Measurements from ENCODE around the gene NGRN. TPM values are rescaled to one million over a fixed set of nuclear protein-coding genes. Genes with fewer than 3 reads are reported as not detected.
A peak's percentile ranks its signal among the peaks of the same experiment; 100 is the strongest.

NGRN gene
- total RNA-seq, 1 donor, result 36.2 TPM

GRCh38 chr15:90231028-90232017 is 34.1 kb upstream of the NGRN start:
- peaks cover 47% of the 10 kb centered on the region for H3K4me1 ChIP-seq (ENCODE audit: insufficient read depth, low read length)

GRCh38 chr15:90232196-90232595 is 33.3 kb upstream of the NGRN start:
- Histone ChIP-seq H3K4me1 (ENCODE audit: insufficient read depth, low read length) (peaks cover 47% of the 10 kb centered on the region), H3K9me3 (ENCODE audit: low read depth, low read length) (no peaks in the 10 kb centered on the region), H3K27me3 (ENCODE audit: insufficient read depth, low read length) (no peaks in the 10 kb centered on the region), H3K4me3 (ENCODE audit: low read length) (no peak overlapping the region)

More at GRCh38 chr15:90231028-90232017, 34.1 kb upstream of the NGRN start:
- H3K9me3 ChIP-seq (ENCODE audit: low read depth, low read length), result no peaks in the 10 kb centered on the region
- H3K27me3 ChIP-seq (ENCODE audit: insufficient read depth, low read length), result no peaks in the 10 kb centered on the region
- H3K4me3 ChIP-seq (ENCODE audit: low read length), result no peak overlapping the region

DNA sequence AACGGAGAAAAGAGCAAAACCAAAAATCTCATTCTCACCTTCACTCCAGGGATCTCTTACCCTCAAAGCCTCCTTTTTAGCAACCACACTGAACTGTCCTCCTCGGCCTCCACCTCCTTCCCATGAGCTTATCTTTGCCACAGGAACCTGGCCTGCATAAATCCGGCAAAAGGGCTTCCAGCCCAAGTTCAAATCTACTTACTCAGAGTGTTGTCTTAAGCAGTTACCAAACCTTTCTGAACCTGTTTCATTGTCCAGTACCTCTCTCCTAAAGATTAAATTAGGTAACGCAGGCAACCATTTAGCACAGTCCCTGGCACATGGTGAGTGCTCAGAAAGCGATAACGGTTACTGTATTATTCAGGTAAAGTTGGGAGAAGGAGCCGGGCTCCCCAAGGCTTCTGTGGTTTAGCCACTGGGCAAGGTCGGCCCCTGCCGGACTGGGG is 32.5 kb upstream of the NGRN start:
- Histone ChIP-seq H3K9me3 (ENCODE audit: low read depth, low read length) (no peaks in the 10 kb centered on the region), H3K27me3 (ENCODE audit: insufficient read depth, low read length) (no peaks in the 10 kb centered on the region), H3K4me1 (ENCODE audit: insufficient read depth, low read length) (peaks cover 47% of the 10 kb centered on the region), H3K4me3 (ENCODE audit: low read length) (peak overlapping the region; percentile 78)

- H3K9me3 ChIP-seq (ENCODE audit: low read depth, low read length), result no peaks in the 10 kb centered on the region
- H3K27me3 ChIP-seq (ENCODE audit: insufficient read depth, low read length), result no peaks in the 10 kb centered on the region
- H3K4me3 ChIP-seq (ENCODE audit: low read length), result peak within 1 kb of the TSS; percentile 78
- peaks cover 47% of the 10 kb centered on the region for H3K4me1 ChIP-seq (ENCODE audit: insufficient read depth, low read length)
Observed at GRCh38 chr15:90233387-90234095, 31.9 kb upstream of the NGRN start, which contains the start of gene CIB1. TSS of gene CIB1 (minus strand) at chr15:90233941. CDS start at chr15:90233885, 56 bp downstream.

- Histone ChIP-seq H3K4me1 (ENCODE audit: insufficient read depth, low read length) (peaks cover 47% of the 10 kb centered on the region), H3K9me3 (ENCODE audit: low read depth, low read length) (no peaks in the 10 kb centered on the region), H3K4me3 (ENCODE audit: low read length) (peak within 1 kb of the TSS; percentile 78), H3K27me3 (ENCODE audit: insufficient read depth, low read length) (no peaks in the 10 kb centered on the region)
Observed at GRCh38 chr15:90234096-90234988, 31.1 kb upstream of the NGRN start, which contains the start of gene GDPGP1. TSS of gene GDPGP1 (plus strand) at chr15:90234209. CDS start at chr15:90240909, 6,700 bp downstream.

DNA sequence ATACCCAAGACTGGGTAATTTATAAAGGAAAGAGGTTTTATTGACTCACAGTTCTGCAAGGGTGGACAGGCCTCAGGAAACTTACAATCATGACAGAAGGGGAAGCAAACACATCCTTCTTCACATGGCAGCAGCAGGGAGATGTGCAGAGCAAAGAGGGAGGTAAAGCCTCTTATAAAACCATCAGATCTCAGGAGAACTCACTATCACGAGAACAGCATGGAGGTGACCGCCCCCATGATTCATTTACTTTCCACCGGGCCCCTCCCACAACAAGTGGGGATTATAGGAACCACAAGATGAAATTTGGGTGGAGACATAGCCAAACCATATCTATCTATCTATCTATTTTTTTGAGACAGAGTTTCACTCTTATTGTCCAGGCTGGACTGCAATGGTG is 26.1 kb upstream of the NGRN start:
- Histone ChIP-seq H3K4me1 (ENCODE audit: insufficient read depth, low read length) (peaks cover 8% of the 10 kb centered on the region), H3K9me3 (ENCODE audit: low read depth, low read length) (no peaks in the 10 kb centered on the region), H3K4me3 (ENCODE audit: low read length) (no peak overlapping the region), H3K27me3 (ENCODE audit: insufficient read depth, low read length) (no peaks in the 10 kb centered on the region)

DNA sequence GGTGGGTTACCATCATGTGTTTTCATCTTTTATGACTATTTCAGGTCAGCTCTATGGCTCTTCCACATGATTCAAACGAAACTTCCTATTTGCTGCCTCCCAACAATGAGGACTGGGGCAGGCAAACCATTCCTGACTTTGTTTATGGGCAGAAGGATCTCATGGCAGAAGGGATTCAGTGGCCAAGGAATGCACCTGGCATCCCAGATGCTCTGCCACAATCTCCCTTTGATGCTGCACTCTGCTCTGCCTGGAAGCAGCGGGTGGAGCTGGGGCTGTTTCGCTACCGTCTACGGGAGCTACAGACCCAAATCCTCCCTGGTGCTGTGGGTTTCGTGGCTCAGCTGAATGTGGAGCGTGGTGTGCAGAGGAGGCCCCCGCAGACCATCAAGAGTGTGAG is 24.6 kb upstream of the NGRN start:
- H3K4me1 ChIP-seq (ENCODE audit: insufficient read depth, low read length), result no peaks in the 10 kb centered on the region
- no peaks in the 10 kb centered on the region for H3K27me3 ChIP-seq (ENCODE audit: insufficient read depth, low read length)
- no peak overlapping the region for H3K4me3 ChIP-seq (ENCODE audit: low read length)
- H3K9me3 ChIP-seq (ENCODE audit: low read depth, low read length), result no peaks in the 10 kb centered on the region

DNA sequence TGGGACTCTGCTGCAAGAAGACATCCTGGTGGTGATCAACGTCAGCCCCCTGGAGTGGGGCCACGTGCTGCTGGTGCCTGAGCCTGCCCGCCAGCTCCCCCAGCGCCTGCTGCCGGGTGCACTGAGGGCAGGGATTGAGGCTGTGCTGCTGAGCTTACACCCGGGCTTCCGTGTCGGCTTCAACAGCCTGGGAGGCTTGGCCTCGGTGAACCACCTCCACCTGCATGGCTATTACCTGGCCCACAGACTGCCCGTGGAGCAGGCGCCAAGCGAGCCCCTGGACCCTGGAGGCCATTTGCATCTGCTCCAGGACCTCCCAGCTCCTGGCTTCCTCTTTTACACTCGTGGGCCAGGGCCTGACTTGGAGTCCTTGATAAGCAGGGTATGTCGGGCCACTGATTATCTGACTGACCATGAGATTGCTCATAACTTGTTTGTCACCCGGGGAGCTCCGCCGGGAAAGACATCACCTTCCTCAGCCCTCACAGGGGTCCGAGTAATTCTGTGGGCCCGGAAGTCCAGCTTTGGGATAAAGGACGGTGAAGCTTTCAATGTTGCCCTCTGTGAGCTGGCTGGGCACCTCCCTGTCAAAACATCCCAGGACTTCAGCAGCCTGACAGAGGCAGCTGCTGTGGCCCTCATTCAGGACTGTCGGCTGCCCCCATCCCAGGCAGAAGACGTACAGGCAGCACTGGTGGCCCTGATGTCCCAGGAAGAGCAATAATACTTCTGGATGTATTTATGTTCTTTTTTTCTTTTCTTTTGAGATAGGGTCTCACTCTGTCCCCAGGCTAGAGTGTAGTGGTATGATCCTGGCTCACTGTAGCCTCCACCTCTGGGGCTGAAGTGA is 23.9 kb upstream of the NGRN start:
- no peaks in the 10 kb centered on the region for H3K4me1 ChIP-seq (ENCODE audit: insufficient read depth, low read length)
- no peaks in the 10 kb centered on the region for H3K27me3 ChIP-seq (ENCODE audit: insufficient read depth, low read length)
- H3K9me3 ChIP-seq (ENCODE audit: low read depth, low read length), result no peaks in the 10 kb centered on the region
- H3K4me3 ChIP-seq (ENCODE audit: low read length), result no peak overlapping the region

- Histone ChIP-seq H3K4me3 (ENCODE audit: low read length) (no peak overlapping the region), H3K4me1 (ENCODE audit: insufficient read depth, low read length) (peaks cover 3% of the 10 kb centered on the region), H3K9me3 (ENCODE audit: low read depth, low read length) (no peaks in the 10 kb centered on the region), H3K27me3 (ENCODE audit: insufficient read depth, low read length) (no peaks in the 10 kb centered on the region)
Observed at GRCh38 chr15:90243943-90244639, 21.4 kb upstream of the NGRN start.

GRCh38 chr15:90248789-90249202 is 16.7 kb upstream of the NGRN start:
- Histone ChIP-seq H3K27me3 (ENCODE audit: insufficient read depth, low read length) (no peaks in the 10 kb centered on the region), H3K4me3 (ENCODE audit: low read length) (no peak overlapping the region), H3K9me3 (ENCODE audit: low read depth, low read length) (no peaks in the 10 kb centered on the region)

DNA sequence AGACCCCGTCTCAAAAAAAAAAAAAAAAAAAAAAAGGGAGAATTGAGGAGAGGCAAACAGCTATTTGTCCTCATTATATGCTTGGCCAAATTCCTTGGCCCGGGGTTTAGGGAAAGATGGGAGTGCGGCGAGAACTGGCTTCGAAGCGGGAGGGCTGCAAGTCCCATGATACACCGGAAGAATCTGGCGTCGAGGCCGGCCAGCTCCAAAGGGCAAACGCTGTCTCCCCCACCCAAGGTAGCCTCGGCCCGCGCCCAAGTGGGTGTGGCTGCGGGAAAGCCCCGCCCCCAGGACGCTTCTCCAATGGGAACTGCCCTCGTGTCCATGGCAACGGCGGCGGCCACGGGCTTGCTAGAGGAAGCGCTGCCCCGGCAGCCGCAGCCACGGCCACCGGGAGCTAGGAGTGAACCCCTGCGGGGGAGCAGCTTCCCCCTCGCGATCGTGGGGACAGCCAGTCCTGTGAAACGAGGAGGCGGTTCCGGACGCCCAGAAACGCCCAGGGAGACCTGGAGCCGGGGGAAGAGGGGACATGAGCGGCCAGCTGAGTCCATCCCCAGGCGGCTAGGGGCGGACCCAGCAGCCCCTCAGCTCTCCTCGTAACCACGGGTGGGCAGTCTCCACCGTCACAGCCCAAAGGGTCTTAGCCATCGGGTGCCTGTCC is 16.1 kb upstream of the NGRN start, which contains the start of gene TTLL13:
TTLL13 (plus strand) TSS at position 354 of the 661 bp plus-strand sequence. CDS start 1,075 bp downstream, outside the sequence.
- Histone ChIP-seq H3K9me3 (ENCODE audit: low read depth, low read length) (no peaks in the 10 kb centered on the region), H3K4me1 (ENCODE audit: insufficient read depth, low read length) (peaks cover 14% of the 10 kb centered on the region), H3K4me3 (ENCODE audit: low read length) (peak within 1 kb of the TSS; percentile 15), H3K27me3 (ENCODE audit: insufficient read depth, low read length) (no peaks in the 10 kb centered on the region)

More at GRCh38 chr15:90248789-90249202, 16.7 kb upstream of the NGRN start:
- H3K4me1 ChIP-seq (ENCODE audit: insufficient read depth, low read length), result peaks cover 14% of the 10 kb centered on the region

DNA sequence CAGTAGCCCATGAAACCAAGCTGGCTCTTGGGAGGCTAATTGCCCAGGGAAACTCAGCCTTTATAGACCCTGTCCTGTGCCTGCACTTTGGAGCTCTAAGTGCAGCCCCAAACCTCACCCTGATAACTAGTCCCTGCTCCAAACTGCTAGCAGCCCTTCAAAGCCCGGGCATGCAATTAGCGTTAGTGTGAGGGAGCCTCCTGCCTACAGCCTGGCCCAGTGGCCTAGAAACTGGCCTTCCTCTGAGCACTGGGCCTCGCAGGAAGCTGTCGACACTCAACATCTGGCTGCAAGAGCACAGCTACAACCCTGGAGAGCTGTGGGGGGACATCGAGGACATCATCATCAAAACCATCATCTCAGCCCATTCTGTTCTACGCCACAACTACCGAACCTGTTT is 7.7 kb upstream of the NGRN start:
- Histone ChIP-seq H3K9me3 (ENCODE audit: low read depth, low read length) (no peaks in the 10 kb centered on the region), H3K27me3 (ENCODE audit: insufficient read depth, low read length) (no peaks in the 10 kb centered on the region), H3K4me3 (ENCODE audit: low read length) (no peak overlapping the region), H3K4me1 (ENCODE audit: insufficient read depth, low read length) (no peaks in the 10 kb centered on the region)

DNA sequence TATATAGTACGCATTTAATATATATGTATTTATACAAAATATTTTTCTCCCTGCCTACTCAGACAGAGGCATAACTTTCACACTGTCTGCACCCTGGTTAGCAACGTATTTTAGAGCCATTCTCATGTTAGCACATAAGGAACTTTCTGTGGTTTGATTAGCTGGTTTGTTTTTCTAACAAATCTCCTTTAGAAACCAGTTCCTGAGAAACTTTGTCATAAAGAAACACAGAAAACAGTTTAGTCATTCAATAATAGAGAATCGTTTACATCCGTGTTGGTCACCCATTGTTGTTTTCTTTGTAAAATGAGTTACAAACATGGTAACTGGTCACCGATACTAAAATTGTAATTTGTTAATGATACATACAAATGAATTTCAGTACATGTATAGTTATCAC is 5.9 kb upstream of the NGRN start:
- peaks cover 5% of the 10 kb centered on the region for H3K4me1 ChIP-seq (ENCODE audit: insufficient read depth, low read length)

More for the DNA sequence above, 5.9 kb upstream of the NGRN start:
- Histone ChIP-seq H3K9me3 (ENCODE audit: low read depth, low read length) (no peaks in the 10 kb centered on the region), H3K4me3 (ENCODE audit: low read length) (no peak overlapping the region), H3K27me3 (ENCODE audit: insufficient read depth, low read length) (no peaks in the 10 kb centered on the region)

All from mononuclear cell (primary cell).